ENCODE data around the gene AMOTL1. TPM values are rescaled to one million over a fixed set of nuclear protein-coding genes. Genes with fewer than 3 reads are reported as not detected.
A peak's percentile ranks its signal among the peaks of the same experiment; 100 is the strongest.

AMOTL1 gene
- total RNA-seq, 1 donor from 2014 or later, result 32.6 TPM

GRCh38 chr11:94751218-94751609, 16.9 kb upstream of the AMOTL1 start:
- intact Hi-C loops (cut with DNase I), result no loop called here
- Histone ChIP-seq H3K36me3 (no peaks in the 10 kb centered on the region), H3K4me3 (no peak overlapping the region), H3K27ac (peak overlapping the region in 1 of 2 donors; percentile 48), H3K4me1 (peaks cover 0 to 7% of the 10 kb centered on the region in 2 donors), H3K27me3 (no peaks in the 10 kb centered on the region), H3K9me3 (no peaks in the 10 kb centered on the region)
- DNase-seq (ENCODE audit: low spot score in 2 of 2), result no peak
- TF ChIP-seq CTCF (IDR thresholded peaks at IDR 0.05), result no peak

- no peaks in the 10 kb centered on the region for H3K36me3 ChIP-seq
- H3K4me3 ChIP-seq, result no peak overlapping the region
- H3K9me3 ChIP-seq, result no peaks in the 10 kb centered on the region
- DNase-seq (ENCODE audit: low spot score in 2 of 2), result no peak
- intact Hi-C loops (cut with DNase I), result no loop called here
- H3K4me1 ChIP-seq, result peaks cover 0 to 7% of the 10 kb centered on the region in 2 donors
- H3K27me3 ChIP-seq, result no peaks in the 10 kb centered on the region
- TF ChIP-seq CTCF (IDR thresholded peaks at IDR 0.05), result no peak
- no peak overlapping the region for H3K27ac ChIP-seq
Observed at GRCh38 chr11:94751786-94752185, 16.4 kb upstream of the AMOTL1 start.

GRCh38 chr11:94753630-94754029, 14.5 kb upstream of the AMOTL1 start:
- no peaks in the 10 kb centered on the region for H3K9me3 ChIP-seq
- no peak for TF ChIP-seq CTCF (IDR thresholded peaks at IDR 0.05)
- intact Hi-C loops (cut with DNase I), result no loop called here
- no peak for DNase-seq (ENCODE audit: low spot score in 2 of 2)
- H3K4me3 ChIP-seq, result no peak overlapping the region
- H3K4me1 ChIP-seq, result peaks cover 0 to 7% of the 10 kb centered on the region in 2 donors
- H3K27me3 ChIP-seq, result no peaks in the 10 kb centered on the region
- no peak overlapping the region for H3K27ac ChIP-seq
- H3K36me3 ChIP-seq, result no peaks in the 10 kb centered on the region

- Histone ChIP-seq H3K27me3 (no peaks in the 10 kb centered on the region), H3K4me1 (peaks cover 0 to 7% of the 10 kb centered on the region in 2 donors), H3K36me3 (no peaks in the 10 kb centered on the region), H3K4me3 (no peak overlapping the region), H3K27ac (no peak overlapping the region), H3K9me3 (no peaks in the 10 kb centered on the region)
- TF ChIP-seq CTCF (IDR thresholded peaks at IDR 0.05), result no peak
- no peak for DNase-seq (ENCODE audit: low spot score in 2 of 2)
- intact Hi-C loops (cut with DNase I), result no loop called here
Observed at GRCh38 chr11:94754335-94754734, 13.8 kb upstream of the AMOTL1 start.

- no peak overlapping the region for H3K4me3 ChIP-seq
- no peak for DNase-seq (ENCODE audit: low spot score in 2 of 2)
- H3K27me3 ChIP-seq, result no peaks in the 10 kb centered on the region
- intact Hi-C loops (cut with DNase I), result no loop called here
- H3K9me3 ChIP-seq, result no peaks in the 10 kb centered on the region
- H3K4me1 ChIP-seq, result peaks cover 0 to 7% of the 10 kb centered on the region in 2 donors
- TF ChIP-seq CTCF (IDR thresholded peaks at IDR 0.05), result no peak
- H3K36me3 ChIP-seq, result no peaks in the 10 kb centered on the region
- no peak overlapping the region for H3K27ac ChIP-seq
Observed at GRCh38 chr11:94754819-94755218, 13.3 kb upstream of the AMOTL1 start.

- intact Hi-C loops (cut with DNase I), result no loop called here
- Histone ChIP-seq H3K4me3 (no peak overlapping the region), H3K36me3 (no peaks in the 10 kb centered on the region), H3K9me3 (no peaks in the 10 kb centered on the region), H3K27ac (no peak overlapping the region), H3K4me1 (peaks cover 0 to 4% of the 10 kb centered on the region in 2 donors), H3K27me3 (no peaks in the 10 kb centered on the region)
- no peak for DNase-seq (ENCODE audit: low spot score in 2 of 2)
- TF ChIP-seq CTCF (IDR thresholded peaks at IDR 0.05), result no peak
Observed at GRCh38 chr11:94755494-94755893, 12.7 kb upstream of the AMOTL1 start.
